ENCODE results near the gene GPSM1.

DNA sequence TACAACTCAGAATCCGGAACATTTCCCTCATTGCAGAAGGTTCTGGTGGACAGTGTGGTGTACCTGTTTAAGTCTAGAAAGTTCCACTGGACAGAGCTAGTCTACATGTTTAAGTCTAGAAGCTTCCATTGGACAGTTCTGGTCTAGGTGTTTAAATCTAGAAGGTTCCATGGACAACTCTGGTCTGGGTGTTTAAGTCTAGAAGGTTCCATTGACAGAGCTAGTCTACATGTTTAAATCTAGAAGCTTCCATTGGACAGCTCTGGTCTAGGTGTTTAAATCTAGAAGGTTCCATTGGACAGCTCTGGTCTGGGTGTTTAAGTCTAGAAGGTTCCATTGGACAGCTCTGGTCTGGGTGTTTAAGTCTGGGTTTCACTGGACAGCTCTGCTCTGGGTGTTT, 48.4 kb upstream of the GPSM1 start:
- TF ChIP-seq, protein P1, sequence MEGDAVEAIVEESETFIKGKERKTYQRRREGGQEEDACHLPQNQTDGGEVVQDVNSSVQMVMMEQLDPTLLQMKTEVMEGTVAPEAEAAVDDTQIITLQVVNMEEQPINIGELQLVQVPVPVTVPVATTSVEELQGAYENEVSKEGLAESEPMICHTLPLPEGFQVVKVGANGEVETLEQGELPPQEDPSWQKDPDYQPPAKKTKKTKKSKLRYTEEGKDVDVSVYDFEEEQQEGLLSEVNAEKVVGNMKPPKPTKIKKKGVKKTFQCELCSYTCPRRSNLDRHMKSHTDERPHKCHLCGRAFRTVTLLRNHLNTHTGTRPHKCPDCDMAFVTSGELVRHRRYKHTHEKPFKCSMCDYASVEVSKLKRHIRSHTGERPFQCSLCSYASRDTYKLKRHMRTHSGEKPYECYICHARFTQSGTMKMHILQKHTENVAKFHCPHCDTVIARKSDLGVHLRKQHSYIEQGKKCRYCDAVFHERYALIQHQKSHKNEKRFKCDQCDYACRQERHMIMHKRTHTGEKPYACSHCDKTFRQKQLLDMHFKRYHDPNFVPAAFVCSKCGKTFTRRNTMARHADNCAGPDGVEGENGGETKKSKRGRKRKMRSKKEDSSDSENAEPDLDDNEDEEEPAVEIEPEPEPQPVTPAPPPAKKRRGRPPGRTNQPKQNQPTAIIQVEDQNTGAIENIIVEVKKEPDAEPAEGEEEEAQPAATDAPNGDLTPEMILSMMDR (IDR thresholded peaks at IDR 0.05; ENCODE audit: insufficient read depth, low read depth, low read length), result no peak
- no peak for TF ChIP-seq EZH2 (IDR thresholded peaks at IDR 0.05; ENCODE audit: insufficient read depth, low read length)
